Measurements from ENCODE around the gene IMPDH1. TPM values are rescaled to one million over a fixed set of nuclear protein-coding genes. Genes with fewer than 3 reads are reported as not detected.

The IMPDH1 gene
- total RNA-seq, 3 donors from 2014 or later (not counting 1 experiment from before 2014, with no cell fraction given): 77.8 to 94.1 (median 89.6) TPM

GRCh38 chr7:128399991-128400390, 9.8 kb downstream of the IMPDH1 start:
- Mint-ChIP-seq H3K36me3 (no peaks in the 10 kb centered on the region), H3K9me3 (no peaks in the 10 kb centered on the region)
- no peaks in the 10 kb centered on the region for H3K9me3 ChIP-seq (ENCODE audit: control insufficient read depth, insufficient read depth, low read length)

DNA sequence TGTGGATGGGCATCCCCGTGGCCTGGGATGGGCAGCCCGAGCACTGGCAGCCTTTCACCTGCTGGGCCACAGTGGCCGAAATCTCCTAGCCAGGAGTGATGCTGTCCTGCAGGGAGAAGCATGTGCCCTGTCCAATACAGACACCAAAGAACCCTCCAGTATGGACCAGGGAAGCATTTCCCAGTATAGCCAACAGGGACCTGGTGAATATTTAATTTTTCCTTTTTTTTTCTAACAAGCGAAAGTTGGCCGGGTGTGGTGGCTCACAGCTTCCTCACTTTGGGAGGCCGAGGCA, 11.0 kb downstream of the IMPDH1 start:
- no peaks in the 10 kb centered on the region for H3K36me3 Mint-ChIP-seq

More at GRCh38 chr7:128399991-128400390, 9.8 kb downstream of the IMPDH1 start:
- Histone ChIP-seq H3K36me3 (ENCODE audit: control insufficient read depth, insufficient read depth, low read length) (peaks cover 58% of the 10 kb centered on the region), H3K4me3 (ENCODE audit: low read length) (no peak overlapping the region), H3K4me1 (ENCODE audit: control insufficient read depth, insufficient read depth, low read length) (peaks cover 16% of the 10 kb centered on the region), H3K27ac (ENCODE audit: low read length) (no peak overlapping the region), H3K27me3 (ENCODE audit: control insufficient read depth, insufficient read depth, low read length) (no peaks in the 10 kb centered on the region)
- intact Hi-C loops (cut with micrococcal nuclease): no loop called here
- Mint-ChIP-seq H3K27me3 (ENCODE audit: low read depth in 2 of 2) (no peaks in the 10 kb centered on the region), H3K27ac (no peak overlapping the region), H3K4me1 (peaks cover 17 to 18% of the 10 kb centered on the region in 2 donors), H3K4me3 (no peak overlapping the region)
- TF ChIP-seq CTCF (IDR thresholded peaks at IDR 0.05): no peak
- no peak for DNase-seq
- no peak for ATAC-seq
- WGBS (ENCODE audit: insufficient coverage): 98% methylated on average over 7 of the region's 7 CpGs

GRCh38 chr7:128398016-128398840, 11.6 kb downstream of the IMPDH1 start:
- H3K27me3 Mint-ChIP-seq (ENCODE audit: low read depth in 2 of 2): no peaks in the 10 kb centered on the region
- ATAC-seq (peak in 2 of 3 donors; percentile 75 to 79), DNase-seq (peak in 1 of 2 donors; percentile 64)
- peak; percentile 92 for TF ChIP-seq CTCF (IDR thresholded peaks at IDR 0.05)
- H3K27me3 ChIP-seq (ENCODE audit: control insufficient read depth, insufficient read depth, low read length): no peaks in the 10 kb centered on the region
- H3K36me3 Mint-ChIP-seq: no peaks in the 10 kb centered on the region
- H3K9me3 Mint-ChIP-seq: no peaks in the 10 kb centered on the region
- no peaks in the 10 kb centered on the region for H3K4me1 ChIP-seq (ENCODE audit: control insufficient read depth, insufficient read depth, low read length)
- peaks cover 71% of the 10 kb centered on the region for H3K36me3 ChIP-seq (ENCODE audit: control insufficient read depth, insufficient read depth, low read length)
- no peak overlapping the region for H3K27ac Mint-ChIP-seq
- H3K27ac ChIP-seq (ENCODE audit: low read length): no peak overlapping the region
- no peak overlapping the region for H3K4me3 Mint-ChIP-seq
- H3K9me3 ChIP-seq (ENCODE audit: control insufficient read depth, insufficient read depth, low read length): no peaks in the 10 kb centered on the region
- no peak overlapping the region for H3K4me3 ChIP-seq (ENCODE audit: low read length)
- 86% methylated on average over 14 of the region's 16 CpGs for WGBS (ENCODE audit: insufficient coverage)
- H3K4me1 Mint-ChIP-seq: peaks cover 0 to under 1% of the 10 kb centered on the region in 2 donors
- intact Hi-C loops (cut with micrococcal nuclease): loop anchor here (1.0 kb wide), 1 partner anchor 27 kb away; no protein-coding TSS in a partner anchor

More for the DNA sequence above, 11.0 kb downstream of the IMPDH1 start:
- no peak for DNase-seq
- no peak overlapping the region for H3K4me3 ChIP-seq (ENCODE audit: low read length)
- H3K27me3 ChIP-seq (ENCODE audit: control insufficient read depth, insufficient read depth, low read length): no peaks in the 10 kb centered on the region
- no peaks in the 10 kb centered on the region for H3K9me3 ChIP-seq (ENCODE audit: control insufficient read depth, insufficient read depth, low read length)
- no peak overlapping the region for H3K27ac ChIP-seq (ENCODE audit: low read length)
- intact Hi-C loops (cut with micrococcal nuclease): loop anchor here (1.0 kb wide), 1 partner anchor 27 kb away; no protein-coding TSS in a partner anchor
- peak in 2 of 3 donors; percentile 10 to 12 for ATAC-seq
- H3K4me3 Mint-ChIP-seq: no peak overlapping the region
- peak; percentile 62 for TF ChIP-seq CTCF (IDR thresholded peaks at IDR 0.05)
- H3K36me3 ChIP-seq (ENCODE audit: control insufficient read depth, insufficient read depth, low read length): peaks cover 69% of the 10 kb centered on the region
- WGBS (ENCODE audit: insufficient coverage): 74% methylated on average over 3 of the region's 6 CpGs
- peaks cover 5 to 6% of the 10 kb centered on the region in 2 donors for H3K4me1 Mint-ChIP-seq
- H3K27me3 Mint-ChIP-seq (ENCODE audit: low read depth in 2 of 2): no peaks in the 10 kb centered on the region
- peaks cover 4% of the 10 kb centered on the region for H3K4me1 ChIP-seq (ENCODE audit: control insufficient read depth, insufficient read depth, low read length)
- H3K9me3 Mint-ChIP-seq: no peaks in the 10 kb centered on the region
- H3K27ac Mint-ChIP-seq: no peak overlapping the region
